Gastrocnemius medialis (tissue), 4 donors: ENCODE measurements around the gene C1orf35.
A peak's percentile ranks its signal among the peaks of the same experiment; 100 is the strongest.

ENCODE experiments used
- CTCF ChIP-seq, 5 experiments: fragments of 450-650 bp in 3 of 5; fragments of 200-600 bp in 2 of 5; sonication (generic) in 2 of 5; IDR thresholded peaks in 4 of 5; conservative IDR thresholded peaks in 1 of 5; 1 replicate in 4 of 5; 2 replicates in 1 of 5; pipeline ENCODE4 v1.5.1; 2016 to 2019; ENCODE audit warnings: antibody characterized with exemption in 5 of 5, mild to moderate bottlenecking in 3 of 5, moderate library complexity in 3 of 5
- POLR2A ChIP-seq, 2 donors: fragments of 450-650 bp; IDR thresholded peaks; one replicate each; pipeline ENCODE4 v1.6.1; 2017; ENCODE audit warnings: antibody characterized with exemption in 2 of 2, mild to moderate bottlenecking in 2 of 2, moderate library complexity in 2 of 2

GRCh38 chr1:228082918-228083870, 19.9 kb downstream of the C1orf35 start:
- peak in 1 of 2 donors; percentile 6 for TF ChIP-seq POLR2A (IDR thresholded peaks at IDR 0.05)
- TF ChIP-seq CTCF (IDR thresholded peaks at IDR 0.05 in 4 of 5, conservative IDR thresholded peaks at IDR 0.05 in 1 of 5), result no peak
